ENCODE data around the gene RFX4. TPM values are rescaled to one million over a fixed set of nuclear protein-coding genes. Genes with fewer than 3 reads are reported as not detected.
"Not testable (repeated sequence)": the region's sequence is repeated elsewhere in the genome, so short reads cannot be mapped to it uniquely, and the experiment has no call there.

Gene RFX4
- total RNA-seq, 1 donor, result not detected

- TF ChIP-seq CTCF (IDR thresholded peaks at IDR 0.05; ENCODE audit: insufficient read depth, low read length), result peak; percentile 45
- peak; percentile 51 for DNase-seq (ENCODE audit: low read depth)
- H3K4me3 ChIP-seq (ENCODE audit: low read depth, low read length), result no peak overlapping the region
Observed at GRCh38 chr12:106682594-106683234, 99.9 kb downstream of the RFX4 start.

- DNase-seq (ENCODE audit: low read depth), result no peak
- no peak for TF ChIP-seq CTCF (IDR thresholded peaks at IDR 0.05; ENCODE audit: insufficient read depth, low read length)
- H3K4me3 ChIP-seq (ENCODE audit: low read depth, low read length), result no peak overlapping the region
Observed at GRCh38 chr12:106684497-106684896, 101.7 kb downstream of the RFX4 start.

- DNase-seq (ENCODE audit: low read depth), result no peak
- no peak overlapping the region for H3K4me3 ChIP-seq (ENCODE audit: low read depth, low read length)
- no peak for TF ChIP-seq CTCF (IDR thresholded peaks at IDR 0.05; ENCODE audit: insufficient read depth, low read length)
Observed at GRCh38 chr12:106685381-106685780, 102.6 kb downstream of the RFX4 start.

- DNase-seq (ENCODE audit: low read depth), result no peak
- no peak overlapping the region for H3K4me3 ChIP-seq (ENCODE audit: low read depth, low read length)
- TF ChIP-seq CTCF (IDR thresholded peaks at IDR 0.05; ENCODE audit: insufficient read depth, low read length), result no peak
Observed at GRCh38 chr12:106687672-106688071, 104.9 kb downstream of the RFX4 start.

- no peak overlapping the region for H3K4me3 ChIP-seq (ENCODE audit: low read depth, low read length)
- DNase-seq (ENCODE audit: low read depth), result no peak
- TF ChIP-seq CTCF (IDR thresholded peaks at IDR 0.05; ENCODE audit: insufficient read depth, low read length), result no peak
Observed at GRCh38 chr12:106690569-106691305, 107.9 kb downstream of the RFX4 start.

GRCh38 chr12:106692033-106692432 is 109.2 kb downstream of the RFX4 start:
- H3K4me3 ChIP-seq (ENCODE audit: low read depth, low read length); DNase-seq (ENCODE audit: low read depth): not testable (repeated sequence)

- no peak for DNase-seq (ENCODE audit: low read depth)
- no peak for TF ChIP-seq CTCF (IDR thresholded peaks at IDR 0.05; ENCODE audit: insufficient read depth, low read length)
- H3K4me3 ChIP-seq (ENCODE audit: low read depth, low read length), result no peak overlapping the region
Observed at GRCh38 chr12:106692896-106693820, 110.4 kb downstream of the RFX4 start.

All from fibroblast of the aortic adventitia (primary cell).